ENCODE measurements around the gene PDHX.

- TF ChIP-seq EP300 (IDR thresholded peaks at IDR 0.05) = no peak
- TF ChIP-seq CTCF (IDR thresholded peaks at IDR 0.05) = no peak
- no peak for TF ChIP-seq POLR2A (IDR thresholded peaks at IDR 0.05)
- no peak for TF ChIP-seq POLR2AphosphoS5 (IDR thresholded peaks at IDR 0.05)
Observed at GRCh38 chr11:35029979-35030682, 113.7 kb downstream of the PDHX start.

Data from gastroesophageal sphincter (tissue), 3 donors.